Endodermal cell (in vitro differentiated cells): ENCODE data around the gene TMEM143. TPM values are rescaled to one million over a fixed set of nuclear protein-coding genes. Genes with fewer than 3 reads are reported as not detected.

Source experiments
- DNase-seq: peaks from one replicate; pipeline ENCODE4 v3.0.0-alpha.2; 2017
- H3K27ac ChIP-seq: 2 replicates; pipeline ENCODE4 v1.5.1; 2013; ENCODE audit warnings: mild to moderate bottlenecking, low read depth, low read length, moderate library complexity
- H3K27me3 ChIP-seq: 2 replicates; pipeline ENCODE4 v1.6.1; 2013; ENCODE audit warnings: mild to moderate bottlenecking, low read length, moderate library complexity; ENCODE audit not compliant: insufficient read depth, control insufficient read depth, poor library complexity, severe bottlenecking
- H3K36me3 ChIP-seq: 2 replicates; pipeline ENCODE4 v1.7.0; 2013; ENCODE audit warnings: mild to moderate bottlenecking, low read length, moderate library complexity; ENCODE audit not compliant: control insufficient read depth, insufficient read depth
- H3K4me1 ChIP-seq: one replicate; pipeline ENCODE4 v1.7.0; 2013; ENCODE audit warnings: low read length; ENCODE audit not compliant: control insufficient read depth, insufficient read depth
- H3K4me3 ChIP-seq: 2 replicates; pipeline ENCODE4 v1.5.1; 2013; ENCODE audit warnings: mild to moderate bottlenecking, low read length, moderate library complexity
- H3K9ac ChIP-seq: 2 replicates; pipeline ENCODE4 v1.6.1; 2013; ENCODE audit warnings: mild to moderate bottlenecking, low read length, moderate library complexity; ENCODE audit not compliant: poor library complexity, severe bottlenecking; ENCODE audit errors: extremely low read depth
- H3K9me3 ChIP-seq: 2 replicates; pipeline ENCODE4 v1.6.1; 2013; ENCODE audit warnings: mild to moderate bottlenecking, low read length, moderate library complexity; ENCODE audit not compliant: control insufficient read depth
- H3K27ac Mint-ChIP-seq: 2 replicates; pipeline ENCODE4 v1.8.0; 2020; ENCODE audit warnings: mixed read lengths
- H3K27me3 Mint-ChIP-seq: 2 replicates; pipeline ENCODE4 v1.8.0; 2021; ENCODE audit warnings: mild to moderate bottlenecking, mixed read lengths; ENCODE audit not compliant: insufficient read depth
- H3K36me3 Mint-ChIP-seq: 2 replicates; pipeline ENCODE4 v1.8.0; 2020; ENCODE audit warnings: low read depth, mixed read lengths
- H3K4me1 Mint-ChIP-seq: 2 replicates; pipeline ENCODE4 v1.8.0; 2020; ENCODE audit warnings: mixed read lengths
- H3K4me3 Mint-ChIP-seq: 2 replicates; pipeline ENCODE4 v1.8.0; 2020; ENCODE audit warnings: mild to moderate bottlenecking, moderate library complexity, mixed read lengths
- H3K9me3 Mint-ChIP-seq: 2 replicates; pipeline ENCODE4 v1.8.0; 2020; ENCODE audit warnings: mild to moderate bottlenecking, mixed read lengths
- CTCF ChIP-seq: fragments of 200-600 bp; sonication (generic); conservative IDR thresholded peaks from 2 replicates; pipeline ENCODE4 v1.5.0; 2021; ENCODE audit warnings: antibody characterized with exemption, mild to moderate bottlenecking
- WGBS, 2 experiments: methylation state at CpG; one replicate each; pipeline versions ENCODE4 v1.1.5 to v1.1.7; 2013; ENCODE audit warnings: missing lambda C conversion rate in 2 of 2, mixed read lengths in 1 of 2; ENCODE audit not compliant: insufficient coverage in 1 of 2, insufficient read length in 1 of 2; 5-methylcytosine and 5-hydroxymethylcytosine counted together
- total RNA-seq, 2 donors: library from RNA; stranded (reverse); fragmentation: NEBNext Ultra II Directional in 1 of 2; extraction: Animal tissue kit (Norgen Biotek cat#: 25700) in 1 of 2; gene quantifications; 2 replicates in 1 of 2; 3 replicates in 1 of 2; pipeline ENCODE4 v1.2.1, GENCODE V29; 2021

The TMEM143 gene
- total RNA-seq, 2 donors from 2014 or later = 13.9 to 19.1 TPM

GRCh38 chr19:48342414-48342738 lies 21.4 kb downstream of the TMEM143 start:
- H3K36me3 Mint-ChIP-seq = no peaks in the 10 kb centered on the region
- no peak for DNase-seq
- H3K9ac ChIP-seq = no peak overlapping the region

GRCh38 chr19:48341515-48342413 lies 22.0 kb downstream of the TMEM143 start:
- WGBS, 2 experiments = 85 to 96% methylated on average over 9 to 10 of the region's 10 CpGs

More at GRCh38 chr19:48342414-48342738, 21.4 kb downstream of the TMEM143 start:
- H3K4me3 Mint-ChIP-seq = no peak overlapping the region
- no peaks in the 10 kb centered on the region for H3K9me3 Mint-ChIP-seq
- H3K4me3 ChIP-seq = no peak overlapping the region
- H3K27me3 ChIP-seq = no peaks in the 10 kb centered on the region
- 84 to 86% methylated on average over 20 of the region's 20 CpGs for WGBS, 2 experiments
- H3K9me3 ChIP-seq = no peaks in the 10 kb centered on the region
- H3K27ac Mint-ChIP-seq = no peak overlapping the region
- no peaks in the 10 kb centered on the region for H3K4me1 Mint-ChIP-seq
- H3K36me3 ChIP-seq = no peaks in the 10 kb centered on the region
- H3K27ac ChIP-seq = no peak overlapping the region
- H3K27me3 Mint-ChIP-seq = no peaks in the 10 kb centered on the region
- no peak for TF ChIP-seq CTCF
- no peaks in the 10 kb centered on the region for H3K4me1 ChIP-seq

GRCh38 chr19:48340995-48341394 lies 22.7 kb downstream of the TMEM143 start:
- no peaks in the 10 kb centered on the region for H3K9me3 ChIP-seq
- H3K27ac ChIP-seq = no peak overlapping the region
- H3K4me3 Mint-ChIP-seq = no peak overlapping the region
- WGBS, 2 experiments = 94 to 97% methylated on average over 11 of the region's 11 CpGs
- no peaks in the 10 kb centered on the region for H3K4me1 ChIP-seq
- H3K4me3 ChIP-seq = no peak overlapping the region
- H3K9me3 Mint-ChIP-seq = no peaks in the 10 kb centered on the region
- no peaks in the 10 kb centered on the region for H3K36me3 Mint-ChIP-seq
- TF ChIP-seq CTCF = no peak
- no peak overlapping the region for H3K27ac Mint-ChIP-seq
- no peaks in the 10 kb centered on the region for H3K4me1 Mint-ChIP-seq
- DNase-seq = no peak
- no peak overlapping the region for H3K9ac ChIP-seq
- H3K36me3 ChIP-seq = no peaks in the 10 kb centered on the region
- no peaks in the 10 kb centered on the region for H3K27me3 ChIP-seq
- H3K27me3 Mint-ChIP-seq = no peaks in the 10 kb centered on the region

More at GRCh38 chr19:48341515-48342413, 22.0 kb downstream of the TMEM143 start:
- Mint-ChIP-seq H3K4me3 (no peak overlapping the region), H3K27ac (no peak overlapping the region), H3K9me3 (no peaks in the 10 kb centered on the region), H3K4me1 (no peaks in the 10 kb centered on the region), H3K36me3 (no peaks in the 10 kb centered on the region), H3K27me3 (no peaks in the 10 kb centered on the region)
- H3K36me3 ChIP-seq = no peaks in the 10 kb centered on the region
- TF ChIP-seq CTCF = no peak
- no peaks in the 10 kb centered on the region for H3K27me3 ChIP-seq
- H3K4me3 ChIP-seq = no peak overlapping the region
- no peaks in the 10 kb centered on the region for H3K4me1 ChIP-seq
- no peak overlapping the region for H3K9ac ChIP-seq
- DNase-seq = no peak
- H3K9me3 ChIP-seq = no peaks in the 10 kb centered on the region
- no peak overlapping the region for H3K27ac ChIP-seq
